H9 (cell line): ENCODE results near the gene DUS2. TPM values are rescaled to one million over a fixed set of nuclear protein-coding genes. Genes with fewer than 3 reads are reported as not detected.

Experiments used
- DNase-seq: peaks from one replicate; pipeline ENCODE4 v3.0.0-alpha.2; 2017
- H2AFZ ChIP-seq: one replicate; pipeline ENCODE4 v1.6.1; 2013; ENCODE audit warnings: mild to moderate bottlenecking, low read length, control low read depth, moderate library complexity
- H2AK5ac ChIP-seq: 2 replicates; pipeline ENCODE4 v1.6.1; 2013; ENCODE audit warnings: low read length, control low read depth, mixed read lengths; ENCODE audit not compliant: insufficient read length
- H2BK120ac ChIP-seq: one replicate; pipeline ENCODE4 v1.6.1; 2013; ENCODE audit warnings: low read depth, mild to moderate bottlenecking, low read length, control low read depth, inconsistent platforms; ENCODE audit not compliant: poor library complexity, severe bottlenecking
- H2BK12ac ChIP-seq: 2 replicates; pipeline ENCODE4 v1.6.1; 2013; ENCODE audit warnings: low read length, control low read depth, mixed read lengths, low read depth; ENCODE audit not compliant: insufficient read length
- H2BK15ac ChIP-seq: 2 replicates; pipeline ENCODE4 v1.6.1; 2013; ENCODE audit warnings: low read depth, low read length, control low read depth
- H2BK20ac ChIP-seq: one replicate; pipeline ENCODE4 v1.6.1; 2013; ENCODE audit warnings: low read depth, mild to moderate bottlenecking, low read length, control low read depth, inconsistent platforms; ENCODE audit not compliant: poor library complexity, severe bottlenecking
- H2BK5ac ChIP-seq: 2 replicates; pipeline ENCODE4 v1.6.1; 2013; ENCODE audit warnings: low read length, control low read depth, mixed read lengths; ENCODE audit not compliant: insufficient read length
- H3K14ac ChIP-seq: 2 replicates; pipeline ENCODE4 v1.6.1; 2013; ENCODE audit warnings: low read length, control low read depth; ENCODE audit not compliant: insufficient read depth
- H3K18ac ChIP-seq: 2 replicates; pipeline ENCODE4 v1.6.1; 2013; ENCODE audit warnings: low read depth, mild to moderate bottlenecking, mixed read lengths, low read length, control low read depth; ENCODE audit not compliant: insufficient read length
- H3K23ac ChIP-seq: 2 replicates; pipeline ENCODE4 v1.6.1; 2013; ENCODE audit warnings: low read length, control low read depth, mixed read lengths, low read depth; ENCODE audit not compliant: insufficient read length
- H3K23me2 ChIP-seq: 2 replicates; pipeline ENCODE4 v1.6.1; 2013; ENCODE audit warnings: low read depth, mild to moderate bottlenecking, mixed read lengths, low read length, control low read depth; ENCODE audit not compliant: insufficient read length, poor library complexity, severe bottlenecking
- H3K27ac ChIP-seq: 2 replicates; pipeline ENCODE4 v1.5.1; 2013; ENCODE audit warnings: low read length, control low read depth, mixed read lengths, low read depth; ENCODE audit not compliant: insufficient read length
- H3K27me3 ChIP-seq: 2 replicates; pipeline ENCODE4 v1.6.1; 2013; ENCODE audit warnings: low read length, control low read depth, inconsistent platforms; ENCODE audit not compliant: insufficient read depth
- H3K4ac ChIP-seq: 2 replicates; pipeline ENCODE4 v1.6.1; 2013; ENCODE audit warnings: low read depth, mild to moderate bottlenecking, control low read depth, inconsistent platforms, low read length, moderate library complexity
- H3K4me1 ChIP-seq: 2 replicates; pipeline ENCODE4 v1.6.1; 2013; ENCODE audit warnings: low read length, control low read depth, inconsistent platforms; ENCODE audit not compliant: insufficient read depth
- H3K4me2 ChIP-seq: 2 replicates; pipeline ENCODE4 v1.6.1; 2013; ENCODE audit warnings: low read length, control low read depth, mixed read lengths; ENCODE audit not compliant: insufficient read length, insufficient read depth
- H3K56ac ChIP-seq: 2 replicates; pipeline ENCODE4 v1.6.1; 2013; ENCODE audit warnings: low read depth, mild to moderate bottlenecking, mixed read lengths, low read length, control low read depth; ENCODE audit not compliant: insufficient read length
- H3K79me1 ChIP-seq: 2 replicates; pipeline ENCODE4 v1.6.1; 2013; ENCODE audit warnings: low read depth, mild to moderate bottlenecking, moderate library complexity, low read length, control low read depth, inconsistent platforms; ENCODE audit not compliant: insufficient read depth, poor library complexity, severe bottlenecking
- H3K79me2 ChIP-seq: 2 replicates; pipeline ENCODE4 v1.6.1; 2013; ENCODE audit warnings: low read length, control low read depth, inconsistent platforms; ENCODE audit not compliant: insufficient read depth
- H3K9ac ChIP-seq: 2 replicates; pipeline ENCODE4 v1.6.1; 2013; ENCODE audit warnings: low read length, control low read depth, mixed read lengths; ENCODE audit not compliant: insufficient read length; ENCODE audit errors: extremely low read depth
- H3K9me3 ChIP-seq: one replicate; pipeline ENCODE4 v1.6.1; 2013; ENCODE audit warnings: low read depth, low read length, inconsistent platforms; ENCODE audit not compliant: control insufficient read depth
- H3T11ph ChIP-seq: one replicate; pipeline ENCODE4 v1.6.1; 2013; ENCODE audit warnings: mild to moderate bottlenecking, low read length, control low read depth, inconsistent platforms
- H4K20me1 ChIP-seq: one replicate; pipeline ENCODE4 v1.6.1; 2013; ENCODE audit not compliant: control insufficient read depth, insufficient read length, insufficient read depth
- H4K5ac ChIP-seq: 2 replicates; pipeline ENCODE4 v1.6.1; 2013; ENCODE audit warnings: low read depth, mild to moderate bottlenecking, mixed read lengths, low read length, control low read depth; ENCODE audit not compliant: insufficient read length
- H4K8ac ChIP-seq: replicated peaks from 2 replicates; pipeline ENCODE4 v1.6.1; 2013; ENCODE audit warnings: low read length, control low read depth, mixed read lengths, low read depth; ENCODE audit not compliant: insufficient read length
- H4K91ac ChIP-seq: 2 replicates; pipeline ENCODE4 v1.6.1; 2013; ENCODE audit warnings: low read depth, mild to moderate bottlenecking, moderate library complexity, mixed read lengths, low read length, control low read depth; ENCODE audit not compliant: insufficient read length
- H3K27ac Mint-ChIP-seq, 3 experiments: 2 replicates in 2 of 3; 3 replicates in 1 of 3; pipeline ENCODE4 v1.8.0; 2020 to 2021; ENCODE audit warnings: mixed read lengths in 3 of 3, mild to moderate bottlenecking in 1 of 3, moderate library complexity in 1 of 3
- H3K27me3 Mint-ChIP-seq: 2 replicates; pipeline ENCODE4 v1.8.0; 2021; ENCODE audit warnings: low read depth, mild to moderate bottlenecking, moderate library complexity, mixed read lengths
- H3K36me3 Mint-ChIP-seq, 3 experiments: 2 replicates in 2 of 3; 3 replicates in 1 of 3; pipeline ENCODE4 v1.8.0; 2020 to 2021; ENCODE audit warnings: low read depth in 3 of 3, mixed read lengths in 3 of 3; ENCODE audit not compliant: insufficient read depth in 1 of 3
- H3K4me1 Mint-ChIP-seq, 2 experiments: 2 replicates each; pipeline ENCODE4 v1.8.0; 2020; ENCODE audit warnings: mixed read lengths in 2 of 2
- H3K4me3 Mint-ChIP-seq, 2 experiments: 2 replicates in 1 of 2; 3 replicates in 1 of 2; pipeline ENCODE4 v1.8.0; 2020 to 2021; ENCODE audit warnings: mild to moderate bottlenecking in 2 of 2, mixed read lengths in 2 of 2, moderate library complexity in 1 of 2
- H3K9me3 Mint-ChIP-seq, 2 experiments: 2 replicates in 1 of 2; 3 replicates in 1 of 2; pipeline ENCODE4 v1.8.0; 2020; ENCODE audit warnings: mild to moderate bottlenecking in 2 of 2, mixed read lengths in 2 of 2, moderate library complexity in 1 of 2
- WGBS: extraction: QIAGEN DNeasy Blood & Tissue Kit; methylation state at CpG from one replicate; pipeline ENCODE4 v1.1.7; 2013; ENCODE audit warnings: missing lambda C conversion rate, low lambda C conversion rate, mixed read lengths; ENCODE audit not compliant: insufficient read length; ENCODE audit errors: extremely low coverage; 5-methylcytosine and 5-hydroxymethylcytosine counted together
- total RNA-seq: library from RNA; stranded (reverse); gene quantifications from 2 replicates; pipeline ENCODE4 v1.2.1, GENCODE V29; 2021
- TF ChIP-seq, protein P1 (sequence below): fragments of 200-600 bp; sonication (generic); conservative IDR thresholded peaks from 3 replicates; pipeline ENCODE4 v1.8.0; 2021; ENCODE audit warnings: antibody characterized with exemption, mild to moderate bottlenecking

Gene DUS2
- total RNA-seq, 1 experiment from 2014 or later = 28.5 TPM

GRCh38 chr16:67995423-67995822 lies 27.7 kb upstream of the DUS2 start:
- no peak overlapping the region for H3K27ac Mint-ChIP-seq
- Histone ChIP-seq H2BK5ac (no peak overlapping the region), H2AFZ (no peak overlapping the region), H3K9me3 (no peaks in the 10 kb centered on the region), H3T11ph (no peak overlapping the region), H4K20me1 (no peaks in the 10 kb centered on the region), H3K79me1 (no peaks in the 10 kb centered on the region), H2BK12ac (no peak overlapping the region), H3K14ac (no peak overlapping the region), H4K91ac (no peak overlapping the region), H3K4me1 (no peaks in the 10 kb centered on the region), H3K27ac (no peak overlapping the region), H3K56ac (no peak overlapping the region), H3K4ac (no peak overlapping the region), H3K4me2 (no peak overlapping the region), H4K5ac (no peak overlapping the region), H3K23me2 (no peaks in the 10 kb centered on the region), H2BK120ac (no peak overlapping the region), H3K79me2 (no peaks in the 10 kb centered on the region), H3K9ac (no peak overlapping the region), H2BK15ac (no peak overlapping the region), H3K23ac (no peak overlapping the region), H2BK20ac (no peak overlapping the region), H2AK5ac (no peak overlapping the region), H3K27me3 (no peaks in the 10 kb centered on the region), H4K8ac (no peak overlapping the region), H3K18ac (no peak overlapping the region)
- H3K4me1 Mint-ChIP-seq = peaks cover 0 to 2% of the 10 kb centered on the region in 2 experiments; a peak in 1 of 4 replicates
- H3K27me3 Mint-ChIP-seq = peaks cover 27% of the 10 kb centered on the region
- H3K4me3 Mint-ChIP-seq = no peak overlapping the region
- WGBS = no CpG with 5 or more reads among the region's 5 CpGs
- DNase-seq = no peak
- TF ChIP-seq, protein P1, sequence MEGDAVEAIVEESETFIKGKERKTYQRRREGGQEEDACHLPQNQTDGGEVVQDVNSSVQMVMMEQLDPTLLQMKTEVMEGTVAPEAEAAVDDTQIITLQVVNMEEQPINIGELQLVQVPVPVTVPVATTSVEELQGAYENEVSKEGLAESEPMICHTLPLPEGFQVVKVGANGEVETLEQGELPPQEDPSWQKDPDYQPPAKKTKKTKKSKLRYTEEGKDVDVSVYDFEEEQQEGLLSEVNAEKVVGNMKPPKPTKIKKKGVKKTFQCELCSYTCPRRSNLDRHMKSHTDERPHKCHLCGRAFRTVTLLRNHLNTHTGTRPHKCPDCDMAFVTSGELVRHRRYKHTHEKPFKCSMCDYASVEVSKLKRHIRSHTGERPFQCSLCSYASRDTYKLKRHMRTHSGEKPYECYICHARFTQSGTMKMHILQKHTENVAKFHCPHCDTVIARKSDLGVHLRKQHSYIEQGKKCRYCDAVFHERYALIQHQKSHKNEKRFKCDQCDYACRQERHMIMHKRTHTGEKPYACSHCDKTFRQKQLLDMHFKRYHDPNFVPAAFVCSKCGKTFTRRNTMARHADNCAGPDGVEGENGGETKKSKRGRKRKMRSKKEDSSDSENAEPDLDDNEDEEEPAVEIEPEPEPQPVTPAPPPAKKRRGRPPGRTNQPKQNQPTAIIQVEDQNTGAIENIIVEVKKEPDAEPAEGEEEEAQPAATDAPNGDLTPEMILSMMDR = no peak
- peaks cover 0 to 3% (median 0%) of the 10 kb centered on the region in 3 experiments; a peak in 2 of 7 replicates for H3K36me3 Mint-ChIP-seq
- H3K9me3 Mint-ChIP-seq = no peaks in the 10 kb centered on the region; a peak in 1 of 5 replicates
